T follicular helper cell (primary cell): ENCODE results near the gene PLCL1.

ENCODE experiments used
- DNase-seq: peaks from one replicate; pipeline ENCODE4 v3.0.0-alpha.2; 2020; ENCODE audit warnings: low read depth

The PLCL1 gene

GRCh38 chr2:197954328-197954727 is 149.9 kb downstream of the PLCL1 start:
- DNase-seq: no peak

DNA sequence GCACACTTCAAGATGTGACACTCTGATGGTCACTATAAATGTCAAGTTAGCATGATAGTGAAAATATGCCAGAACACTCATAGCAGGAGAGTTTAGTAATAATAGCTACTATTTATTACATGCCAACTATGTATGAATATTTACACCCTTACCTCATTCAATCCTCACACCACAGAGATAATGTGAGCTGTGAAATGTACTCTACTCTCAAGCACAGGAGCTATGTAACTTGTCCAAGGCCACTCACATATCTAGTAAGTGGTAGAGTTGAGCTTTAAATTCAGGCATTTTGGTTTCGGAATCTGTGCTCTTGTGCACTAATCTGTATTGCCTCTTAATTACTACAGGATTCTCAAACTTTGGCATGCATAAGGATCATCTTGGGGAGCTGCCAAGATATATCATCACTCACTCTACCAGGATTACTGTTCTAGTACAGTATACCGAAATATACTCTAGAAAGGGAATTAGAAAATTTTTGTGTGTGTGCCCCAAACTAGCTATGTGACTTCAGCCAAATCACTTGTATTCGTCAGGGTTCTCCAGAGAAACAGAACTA is 154.3 kb downstream of the PLCL1 start:
- no peak for DNase-seq

GRCh38 chr2:197959383-197959782 is 155.0 kb downstream of the PLCL1 start:
- DNase-seq: no peak

- DNase-seq: no peak
These were observed 156.4 kb downstream of the PLCL1 start for GRCh38 chr2:197960786-197961185.

GRCh38 chr2:197964720-197965119 is 160.3 kb downstream of the PLCL1 start:
- DNase-seq: no peak

GRCh38 chr2:197965756-197966155 is 161.4 kb downstream of the PLCL1 start:
- DNase-seq: no peak

GRCh38 chr2:197969391-197969893 is 165.0 kb downstream of the PLCL1 start:
- DNase-seq: no peak

- DNase-seq: no peak
These were observed 167.7 kb downstream of the PLCL1 start for GRCh38 chr2:197972061-197972460.

- DNase-seq: no peak
These were observed 168.2 kb downstream of the PLCL1 start for GRCh38 chr2:197972587-197972986.

GRCh38 chr2:197973772-197974171 is 169.4 kb downstream of the PLCL1 start:
- no peak for DNase-seq

DNA sequence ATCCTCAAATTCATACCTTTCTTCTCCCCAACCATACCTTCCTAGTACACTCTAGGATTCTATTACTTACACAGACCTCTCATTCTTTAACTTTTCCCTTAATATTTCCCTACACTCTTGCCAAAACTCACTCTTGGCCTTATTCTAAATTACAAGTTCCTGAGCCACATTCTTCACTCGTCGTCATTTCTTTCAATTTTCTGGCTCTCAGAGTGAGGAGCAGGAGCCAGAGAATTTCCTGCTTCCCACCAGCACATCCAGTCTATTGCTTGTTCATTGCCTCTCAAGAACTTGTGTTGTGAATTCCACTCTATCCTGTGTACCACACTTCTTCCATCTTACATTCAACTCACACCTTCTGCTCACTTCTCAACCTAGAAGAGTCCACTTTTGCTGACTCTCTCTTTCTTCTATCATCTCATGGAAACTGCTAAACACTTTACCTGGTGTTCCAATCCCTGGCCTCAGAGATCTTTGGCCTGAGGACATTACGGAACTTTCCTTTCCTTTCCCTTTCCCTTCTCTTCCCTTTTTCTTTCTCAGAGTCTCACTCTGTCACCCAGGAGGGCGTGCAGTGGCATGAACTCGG is 171.6 kb downstream of the PLCL1 start:
- no peak for DNase-seq

DNA sequence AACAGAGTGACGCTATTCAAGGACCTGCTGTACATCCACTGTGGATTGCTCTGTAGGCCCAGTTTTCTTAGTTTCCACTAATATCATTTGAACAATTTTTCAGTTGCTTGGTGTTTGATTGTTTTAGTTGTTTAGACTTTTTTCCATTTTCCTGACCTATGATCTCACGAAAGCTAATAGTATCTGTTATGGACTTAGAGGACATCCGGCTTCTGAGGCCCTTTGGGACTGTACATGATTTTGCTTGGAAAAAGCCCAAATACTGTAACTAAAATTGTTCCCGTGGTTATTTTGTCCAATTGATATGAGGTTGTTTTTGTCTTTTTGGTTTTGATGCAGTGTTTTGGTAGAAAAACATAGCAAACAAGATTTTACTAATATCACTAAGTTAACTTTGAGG is 174.6 kb downstream of the PLCL1 start:
- DNase-seq: no peak

DNA sequence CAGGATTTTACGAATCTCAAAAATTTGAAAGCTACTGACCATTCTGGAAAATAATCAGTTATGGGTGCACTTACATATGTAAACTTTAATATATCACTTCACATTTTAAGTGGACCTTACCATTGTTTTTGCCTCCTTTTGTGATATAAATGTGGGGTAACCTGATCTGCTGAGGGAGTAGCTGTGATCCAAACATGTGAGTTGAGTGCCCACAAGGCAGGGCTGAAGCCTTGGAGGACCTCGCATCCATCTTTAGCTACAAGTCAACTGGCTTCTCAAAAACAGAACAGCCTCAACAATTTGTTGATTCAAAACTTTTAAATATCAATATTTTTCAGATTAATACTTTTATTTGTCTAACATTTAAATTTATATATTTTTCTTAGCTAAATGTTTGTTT is 178.2 kb downstream of the PLCL1 start:
- DNase-seq: no peak

DNA sequence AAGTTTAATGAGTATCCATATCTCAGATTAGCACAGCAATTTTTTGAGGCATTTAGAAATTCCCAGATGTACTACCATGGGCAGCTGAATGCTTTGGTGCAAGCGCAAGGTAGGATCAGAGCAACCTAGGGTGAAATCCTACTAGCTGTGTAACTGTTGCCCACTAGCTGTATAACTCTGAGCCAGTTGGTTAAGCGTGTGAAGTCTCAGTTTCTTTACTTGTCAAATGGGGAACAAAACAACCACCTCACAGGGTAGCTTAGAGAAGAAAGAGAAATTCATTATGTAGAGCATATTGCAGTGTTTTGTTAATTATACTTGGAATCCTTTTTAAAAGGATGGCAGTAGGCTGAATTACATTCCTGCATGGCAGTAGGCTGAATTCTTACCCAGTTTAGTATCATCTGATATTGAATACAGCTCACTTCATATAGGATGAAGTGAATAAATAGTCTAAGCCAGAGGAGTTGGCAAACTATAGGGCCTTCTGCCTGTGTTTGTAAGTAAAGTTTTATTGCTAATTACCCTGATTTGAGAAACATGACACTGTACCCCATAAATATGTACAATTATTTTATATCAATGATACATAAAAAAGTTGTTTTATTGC is 180.7 kb downstream of the PLCL1 start:
- no peak for DNase-seq

DNA sequence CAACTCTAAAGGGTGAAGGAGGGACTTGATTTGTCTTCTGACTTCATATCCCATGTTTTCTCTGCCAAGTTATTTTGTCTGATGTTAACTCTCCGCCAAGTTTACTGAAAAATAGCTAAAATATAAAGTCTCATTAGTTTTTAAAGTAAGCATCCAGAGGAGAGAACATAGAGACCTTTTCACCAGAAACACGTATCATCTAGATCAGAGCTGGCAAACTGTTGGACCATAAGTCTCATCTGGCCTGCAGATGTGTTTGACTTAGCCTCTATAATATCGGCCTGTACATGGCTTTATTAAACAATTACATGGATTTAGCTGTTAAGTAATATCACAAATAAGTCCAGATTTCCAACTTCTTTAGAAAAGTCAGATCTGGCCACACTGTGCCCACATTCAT is 182.6 kb downstream of the PLCL1 start:
- no peak for DNase-seq

- DNase-seq: no peak
These were observed 186.0 kb downstream of the PLCL1 start for GRCh38 chr2:197990356-197990755.

DNA sequence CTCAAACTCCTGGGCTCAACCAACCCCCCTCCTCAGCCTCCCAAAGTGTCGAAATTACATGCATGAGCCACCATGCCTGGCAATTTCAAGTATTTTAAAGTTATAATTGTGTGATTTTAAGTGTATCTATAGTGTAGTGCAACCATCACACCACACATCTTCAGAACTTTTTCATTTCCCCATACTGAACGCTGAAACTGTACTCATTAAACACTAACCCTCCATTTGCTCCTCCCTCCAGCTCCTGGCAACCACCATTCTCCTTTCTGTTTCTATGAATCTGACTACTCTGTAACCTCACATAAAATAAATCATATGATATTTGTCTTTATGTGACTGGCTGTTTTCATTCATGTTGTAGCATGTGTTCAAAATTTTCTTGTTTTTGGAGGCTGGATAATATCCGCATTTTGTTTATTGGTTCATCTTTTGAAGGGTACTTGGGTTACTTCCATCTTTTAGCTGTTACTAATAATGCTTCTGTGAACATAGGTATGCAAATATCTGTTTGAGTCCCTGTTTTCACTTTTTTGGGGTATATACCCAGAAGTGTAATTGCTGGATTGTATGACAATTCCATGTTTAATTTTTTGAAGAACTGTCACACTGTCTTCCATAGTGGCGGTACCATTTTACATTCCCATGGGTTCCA is 188.2 kb downstream of the PLCL1 start:
- DNase-seq: no peak

- no peak for DNase-seq
These were observed 189.0 kb downstream of the PLCL1 start for GRCh38 chr2:197993363-197993762.

GRCh38 chr2:197993830-197994229 is 189.4 kb downstream of the PLCL1 start:
- no peak for DNase-seq

- DNase-seq: no peak
These were observed 190.4 kb downstream of the PLCL1 start for GRCh38 chr2:197994751-197995150.

GRCh38 chr2:197996583-197996982 is 192.2 kb downstream of the PLCL1 start:
- no peak for DNase-seq

GRCh38 chr2:197997083-197997541 is 192.7 kb downstream of the PLCL1 start:
- DNase-seq: no peak

DNA sequence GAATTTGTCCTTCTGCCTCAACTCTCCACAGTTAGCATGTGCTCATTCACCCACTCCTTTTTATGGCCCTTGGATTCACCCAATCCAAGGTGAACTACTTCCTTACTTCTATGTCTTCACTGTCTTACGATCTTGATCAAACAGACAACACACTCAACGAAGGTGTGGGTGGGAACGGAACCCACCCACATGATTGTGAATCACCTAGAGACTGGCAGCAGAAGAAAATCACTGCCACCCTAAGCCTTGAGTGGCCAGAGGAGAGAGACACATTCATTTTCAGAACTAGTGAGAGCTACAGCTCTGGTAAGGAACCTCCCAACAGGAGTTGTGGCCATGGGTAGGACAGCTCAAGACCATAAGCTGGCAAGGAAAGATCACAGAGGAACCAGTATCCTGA is 194.3 kb downstream of the PLCL1 start:
- no peak for DNase-seq
